HG03521 (cell line): ENCODE measurements around the gene MAG.

ENCODE experiments used
- ATAC-seq: cut with Tn5 transposase; IDR thresholded peaks from one replicate; pipeline ENCODE4 v1.9.1; 2021; ENCODE audit warnings: mild to moderate bottlenecking, moderate library complexity; ENCODE audit not compliant: unreplicated experiment

The MAG gene

GRCh38 chr19:35296644-35297514 is 4.9 kb downstream of the MAG start:
- ATAC-seq: no peak

GRCh38 chr19:35297515-35297848 is 5.5 kb downstream of the MAG start:
- ATAC-seq: no peak

GRCh38 chr19:35297922-35298321 is 6.0 kb downstream of the MAG start:
- ATAC-seq: no peak

- no peak for ATAC-seq
Measured at GRCh38 chr19:35298561-35298972, 6.6 kb downstream of the MAG start.

- no peak for ATAC-seq
Measured at GRCh38 chr19:35299523-35300338, 7.8 kb downstream of the MAG start.

GRCh38 chr19:35300339-35300649 is 8.3 kb downstream of the MAG start:
- no peak for ATAC-seq

- no peak for ATAC-seq
Measured at GRCh38 chr19:35301961-35302360, 10.0 kb downstream of the MAG start.

- ATAC-seq: no peak
Measured at GRCh38 chr19:35302446-35302845, 10.5 kb downstream of the MAG start.

- no peak for ATAC-seq
Measured at GRCh38 chr19:35303357-35303915, 11.5 kb downstream of the MAG start.

GRCh38 chr19:35304036-35304435 is 12.1 kb downstream of the MAG start:
- ATAC-seq: no peak

- ATAC-seq: no peak
Measured at GRCh38 chr19:35305181-35305580, 13.2 kb downstream of the MAG start.

- ATAC-seq: no peak
Measured at GRCh38 chr19:35306473-35307246, 14.7 kb downstream of the MAG start.

- ATAC-seq: no peak
Measured at GRCh38 chr19:35307931-35308330, 16.0 kb downstream of the MAG start.

GRCh38 chr19:35308910-35309309 is 16.9 kb downstream of the MAG start:
- no peak for ATAC-seq

- ATAC-seq: no peak
Measured at GRCh38 chr19:35309481-35310279, 17.7 kb downstream of the MAG start.

- ATAC-seq: no peak
Measured at GRCh38 chr19:35310331-35310730, 18.4 kb downstream of the MAG start.

- ATAC-seq: no peak
Measured at GRCh38 chr19:35310811-35311465, 19.0 kb downstream of the MAG start.

GRCh38 chr19:35311901-35312665 is 20.1 kb downstream of the MAG start:
- ATAC-seq: no peak

- no peak for ATAC-seq
Measured at GRCh38 chr19:35313587-35313986, 21.6 kb downstream of the MAG start.
